ENCODE data around the gene SUFU.

DNA sequence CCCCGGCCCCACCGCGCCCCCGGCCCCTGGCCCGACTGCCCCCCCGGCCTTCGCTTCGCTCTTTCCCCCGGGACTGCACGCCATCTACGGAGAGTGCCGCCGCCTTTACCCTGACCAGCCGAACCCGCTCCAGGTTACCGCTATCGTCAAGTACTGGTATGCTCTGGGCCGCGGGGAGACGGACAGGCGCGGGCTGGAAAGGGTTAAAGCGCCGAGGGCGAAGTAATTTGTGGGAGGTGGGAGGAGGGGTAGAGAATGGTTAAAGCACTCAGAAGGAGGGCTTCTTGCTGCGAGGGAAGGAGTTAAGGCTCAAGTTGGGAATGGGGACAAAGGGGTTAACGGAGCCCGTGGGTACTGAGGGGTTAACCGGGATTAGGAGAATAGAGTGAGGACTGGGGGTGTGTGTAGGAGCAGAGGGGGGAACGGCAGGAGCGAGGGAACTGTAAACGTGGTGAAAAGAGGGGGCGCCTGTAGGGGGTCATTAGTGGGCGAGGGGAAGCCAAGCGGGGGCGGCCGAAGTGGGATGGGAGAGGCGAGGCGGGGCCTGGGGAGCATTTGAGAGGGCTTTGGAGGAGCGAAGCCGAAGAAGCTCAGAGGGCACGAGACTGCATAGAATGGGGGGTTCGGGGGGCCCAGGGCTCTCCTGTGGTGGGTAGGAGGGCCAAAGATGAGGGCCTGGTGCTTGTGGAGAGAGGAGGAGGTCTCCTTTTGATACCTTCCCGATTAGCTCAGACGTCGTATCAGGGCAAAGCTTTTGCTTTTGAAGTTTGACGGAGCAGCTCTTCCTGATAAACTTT lies 605 bp downstream of the SUFU start:
- TF ChIP-seq CTCF (IDR thresholded peaks at IDR 0.05), result no peak
- TF ChIP-seq EZH2 (IDR thresholded peaks at IDR 0.05; ENCODE audit: borderline replicate concordance, insufficient read depth, low read depth, low read length, poor library complexity, severe bottlenecking), result no peak

Measured in B cell (primary cell).